ENCODE data around the gene CACNA1B. TPM values are rescaled to one million over a fixed set of nuclear protein-coding genes. Genes with fewer than 3 reads are reported as not detected.

The CACNA1B gene
- total and polyA plus RNA-seq, 3 donors from 2014 or later: 7.6 to 15.7 (median 11.0) TPM

DNA sequence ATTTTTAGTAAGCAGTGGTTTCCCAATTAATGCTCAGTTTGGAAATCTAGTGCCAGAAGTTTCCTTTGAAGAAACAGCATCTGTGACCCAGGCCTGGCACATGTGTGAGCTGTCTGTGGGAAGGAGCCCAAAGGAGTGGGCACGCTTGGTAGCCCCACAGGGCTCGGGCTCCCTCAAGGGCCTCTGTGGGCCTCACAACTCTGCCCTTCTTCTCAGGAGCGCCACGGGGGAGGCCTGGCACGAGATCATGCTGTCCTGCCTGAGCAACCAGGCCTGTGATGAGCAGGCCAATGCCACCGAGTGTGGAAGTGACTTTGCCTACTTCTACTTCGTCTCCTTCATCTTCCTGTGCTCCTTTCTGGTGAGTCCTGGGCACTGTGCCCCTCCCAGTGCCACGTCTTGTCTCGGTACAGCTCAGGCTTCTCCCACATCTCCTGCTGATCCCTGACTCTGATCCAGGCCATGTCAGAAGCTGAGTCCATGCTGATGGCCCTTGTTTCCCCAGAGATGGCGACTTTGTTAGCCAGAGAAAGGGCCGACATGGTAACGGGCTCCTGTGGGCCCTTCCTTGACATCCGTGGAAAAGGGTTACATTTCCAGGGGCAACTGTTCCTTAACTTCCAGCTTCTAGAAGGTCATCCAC, 200.4 kb downstream of the CACNA1B start:
- H3K4me1 ChIP-seq: no peaks in the 10 kb centered on the region

DNA sequence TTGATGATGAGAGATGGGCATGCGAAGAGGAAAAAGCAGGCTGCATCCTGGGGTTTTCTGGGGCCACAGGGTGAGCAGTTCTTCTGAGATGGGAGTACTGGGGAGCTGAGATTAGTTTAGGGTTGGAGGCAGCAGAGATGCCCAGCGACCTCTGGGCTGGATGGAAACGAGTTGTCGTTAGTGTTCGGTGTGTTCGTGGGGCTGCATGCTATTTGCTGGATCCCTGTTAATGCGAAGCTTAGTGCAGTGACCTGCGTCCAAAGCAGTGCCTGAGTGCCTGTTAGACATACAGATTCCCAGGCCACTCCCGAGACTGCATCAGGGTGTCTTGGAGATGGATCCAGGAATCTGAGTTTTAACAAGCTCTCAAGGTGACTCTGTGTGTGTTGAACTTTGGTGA, 201.3 kb downstream of the CACNA1B start:
- no peaks in the 10 kb centered on the region for H3K9me3 ChIP-seq
- intact Hi-C loops (cut with DNase I; ENCODE audit: low total_unique reads): no loop called here
- no peaks in the 10 kb centered on the region for H3K4me1 ChIP-seq
- H3K36me3 ChIP-seq (ENCODE audit: low read depth, missing control alignments): no peaks in the 10 kb centered on the region
- TF ChIP-seq, protein P1, sequence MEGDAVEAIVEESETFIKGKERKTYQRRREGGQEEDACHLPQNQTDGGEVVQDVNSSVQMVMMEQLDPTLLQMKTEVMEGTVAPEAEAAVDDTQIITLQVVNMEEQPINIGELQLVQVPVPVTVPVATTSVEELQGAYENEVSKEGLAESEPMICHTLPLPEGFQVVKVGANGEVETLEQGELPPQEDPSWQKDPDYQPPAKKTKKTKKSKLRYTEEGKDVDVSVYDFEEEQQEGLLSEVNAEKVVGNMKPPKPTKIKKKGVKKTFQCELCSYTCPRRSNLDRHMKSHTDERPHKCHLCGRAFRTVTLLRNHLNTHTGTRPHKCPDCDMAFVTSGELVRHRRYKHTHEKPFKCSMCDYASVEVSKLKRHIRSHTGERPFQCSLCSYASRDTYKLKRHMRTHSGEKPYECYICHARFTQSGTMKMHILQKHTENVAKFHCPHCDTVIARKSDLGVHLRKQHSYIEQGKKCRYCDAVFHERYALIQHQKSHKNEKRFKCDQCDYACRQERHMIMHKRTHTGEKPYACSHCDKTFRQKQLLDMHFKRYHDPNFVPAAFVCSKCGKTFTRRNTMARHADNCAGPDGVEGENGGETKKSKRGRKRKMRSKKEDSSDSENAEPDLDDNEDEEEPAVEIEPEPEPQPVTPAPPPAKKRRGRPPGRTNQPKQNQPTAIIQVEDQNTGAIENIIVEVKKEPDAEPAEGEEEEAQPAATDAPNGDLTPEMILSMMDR (IDR thresholded peaks at IDR 0.05): no peak
- TF ChIP-seq POLR2A (IDR thresholded peaks at IDR 0.05): no peak
- H3K27me3 ChIP-seq: no peaks in the 10 kb centered on the region
- WGBS, 2 donors: 90 to 92% methylated on average over 9 of the region's 9 CpGs
- DNase-seq: no peak
- no peak overlapping the region for H3K4me3 ChIP-seq
- H3K27ac ChIP-seq: no peak overlapping the region

More for the DNA sequence above, 200.4 kb downstream of the CACNA1B start:
- peak; percentile 3 for DNase-seq
- no peak overlapping the region for H3K4me3 ChIP-seq
- H3K9me3 ChIP-seq: no peaks in the 10 kb centered on the region
- TF ChIP-seq POLR2A (IDR thresholded peaks at IDR 0.05): no peak
- TF ChIP-seq, protein P1 (IDR thresholded peaks at IDR 0.05): no peak
- intact Hi-C loops (cut with DNase I; ENCODE audit: low total_unique reads): no loop called here
- H3K36me3 ChIP-seq (ENCODE audit: low read depth, missing control alignments): no peaks in the 10 kb centered on the region
- H3K27me3 ChIP-seq: no peaks in the 10 kb centered on the region
- WGBS, 2 donors: 91 to 93% methylated on average over 8 to 13 of the region's 13 CpGs
- no peak overlapping the region for H3K27ac ChIP-seq

DNA sequence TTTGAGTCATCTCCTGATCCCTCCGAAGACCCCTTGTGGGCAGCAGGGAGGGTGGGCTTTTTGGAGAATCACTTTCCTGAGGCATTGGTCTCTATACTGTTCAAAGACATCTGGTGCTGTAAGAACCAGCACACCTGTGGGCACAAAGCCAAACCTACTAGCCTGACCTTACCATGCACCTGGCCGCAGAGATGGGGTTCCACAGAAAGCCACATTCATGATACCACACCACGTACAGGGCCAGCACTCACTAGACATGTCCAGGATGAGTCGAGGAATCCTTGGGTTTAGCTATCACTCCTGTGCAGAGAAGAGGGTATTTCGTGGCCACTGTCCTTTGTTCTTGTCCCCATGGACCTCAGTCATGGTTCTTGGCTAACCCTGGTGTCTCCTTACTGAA, 203.4 kb downstream of the CACNA1B start:
- intact Hi-C loops (cut with DNase I; ENCODE audit: low total_unique reads): no loop called here
- DNase-seq: no peak
- 44 to 88% methylated on average over 2 to 5 of the region's 5 CpGs for WGBS, 2 donors

DNA sequence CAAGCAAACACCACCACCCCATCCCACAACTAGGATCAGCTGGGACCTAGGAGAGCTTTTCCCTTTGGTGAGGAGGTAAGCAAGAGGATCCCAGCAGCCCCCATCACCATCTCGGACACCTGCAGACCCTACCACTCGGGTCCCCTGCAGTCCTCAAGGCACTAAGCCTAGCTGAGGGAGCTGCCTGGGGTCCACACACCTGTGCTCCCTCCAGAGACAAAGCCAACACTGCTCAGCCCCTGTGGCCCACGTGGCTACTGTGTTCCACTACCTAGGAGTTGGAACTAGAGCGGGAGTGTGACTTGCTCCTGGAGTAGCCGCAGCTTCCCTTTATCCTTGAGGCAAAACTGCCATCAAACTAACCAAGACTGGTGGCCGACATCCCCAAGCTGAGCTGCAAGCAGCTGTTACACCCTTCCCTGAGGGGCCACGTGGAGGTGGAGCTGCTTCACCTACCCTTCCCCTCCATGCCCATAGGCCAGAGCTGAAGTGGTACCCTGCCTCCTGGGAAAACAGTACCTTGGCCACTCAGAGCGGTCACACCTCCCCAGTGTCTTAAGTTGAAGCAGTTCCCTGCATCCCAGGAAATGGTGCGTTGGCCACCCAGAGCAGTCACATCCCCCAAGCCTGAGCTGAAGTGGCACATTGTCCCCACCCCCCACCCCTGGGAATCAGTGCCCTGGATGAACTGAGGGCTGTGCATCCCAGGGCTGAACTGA, 205.5 kb downstream of the CACNA1B start:
- WGBS, 2 donors: 80 to 83% methylated on average over 2 to 9 of the region's 9 CpGs
- Histone ChIP-seq H3K36me3 (ENCODE audit: low read depth, missing control alignments) (no peaks in the 10 kb centered on the region), H3K27me3 (no peaks in the 10 kb centered on the region), H3K4me3 (no peak overlapping the region), H3K27ac (no peak overlapping the region), H3K4me1 (no peaks in the 10 kb centered on the region), H3K9me3 (no peaks in the 10 kb centered on the region)
- DNase-seq: peak; percentile 7
- intact Hi-C loops (cut with DNase I; ENCODE audit: low total_unique reads): no loop called here
- TF ChIP-seq, protein P1 (IDR thresholded peaks at IDR 0.05): no peak
- no peak for TF ChIP-seq POLR2A (IDR thresholded peaks at IDR 0.05)

More for the DNA sequence above, 203.4 kb downstream of the CACNA1B start:
- no peak for TF ChIP-seq POLR2A (IDR thresholded peaks at IDR 0.05)
- TF ChIP-seq, protein P1 (IDR thresholded peaks at IDR 0.05): no peak
- Histone ChIP-seq H3K4me3 (no peak overlapping the region), H3K27me3 (no peaks in the 10 kb centered on the region), H3K27ac (no peak overlapping the region), H3K9me3 (no peaks in the 10 kb centered on the region), H3K4me1 (no peaks in the 10 kb centered on the region), H3K36me3 (ENCODE audit: low read depth, missing control alignments) (no peaks in the 10 kb centered on the region)

Measured in testis (tissue), 3 donors.